ENCODE results near the gene JPH2.

- TF ChIP-seq, protein P1, sequence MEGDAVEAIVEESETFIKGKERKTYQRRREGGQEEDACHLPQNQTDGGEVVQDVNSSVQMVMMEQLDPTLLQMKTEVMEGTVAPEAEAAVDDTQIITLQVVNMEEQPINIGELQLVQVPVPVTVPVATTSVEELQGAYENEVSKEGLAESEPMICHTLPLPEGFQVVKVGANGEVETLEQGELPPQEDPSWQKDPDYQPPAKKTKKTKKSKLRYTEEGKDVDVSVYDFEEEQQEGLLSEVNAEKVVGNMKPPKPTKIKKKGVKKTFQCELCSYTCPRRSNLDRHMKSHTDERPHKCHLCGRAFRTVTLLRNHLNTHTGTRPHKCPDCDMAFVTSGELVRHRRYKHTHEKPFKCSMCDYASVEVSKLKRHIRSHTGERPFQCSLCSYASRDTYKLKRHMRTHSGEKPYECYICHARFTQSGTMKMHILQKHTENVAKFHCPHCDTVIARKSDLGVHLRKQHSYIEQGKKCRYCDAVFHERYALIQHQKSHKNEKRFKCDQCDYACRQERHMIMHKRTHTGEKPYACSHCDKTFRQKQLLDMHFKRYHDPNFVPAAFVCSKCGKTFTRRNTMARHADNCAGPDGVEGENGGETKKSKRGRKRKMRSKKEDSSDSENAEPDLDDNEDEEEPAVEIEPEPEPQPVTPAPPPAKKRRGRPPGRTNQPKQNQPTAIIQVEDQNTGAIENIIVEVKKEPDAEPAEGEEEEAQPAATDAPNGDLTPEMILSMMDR (IDR thresholded peaks at IDR 0.05; ENCODE audit: borderline replicate concordance, extremely low read depth, low read length, poor library complexity, severe bottlenecking), result no peak
- TF ChIP-seq EZH2 (IDR thresholded peaks at IDR 0.05; ENCODE audit: borderline replicate concordance, low read depth, low read length, severe bottlenecking), result no peak
Measured at GRCh38 chr20:44097521-44098255, 89.3 kb downstream of the JPH2 start.
